GM15510 (cell line): ENCODE results near the gene CTH.

Experiments used
- POLR2A ChIP-seq: IDR thresholded peaks from 3 replicates; pipeline ENCODE4 v1.6.1; 2011; ENCODE audit warnings: borderline replicate concordance; ENCODE audit not compliant: insufficient read length; ENCODE audit errors: extremely low read depth

CTH gene

DNA sequence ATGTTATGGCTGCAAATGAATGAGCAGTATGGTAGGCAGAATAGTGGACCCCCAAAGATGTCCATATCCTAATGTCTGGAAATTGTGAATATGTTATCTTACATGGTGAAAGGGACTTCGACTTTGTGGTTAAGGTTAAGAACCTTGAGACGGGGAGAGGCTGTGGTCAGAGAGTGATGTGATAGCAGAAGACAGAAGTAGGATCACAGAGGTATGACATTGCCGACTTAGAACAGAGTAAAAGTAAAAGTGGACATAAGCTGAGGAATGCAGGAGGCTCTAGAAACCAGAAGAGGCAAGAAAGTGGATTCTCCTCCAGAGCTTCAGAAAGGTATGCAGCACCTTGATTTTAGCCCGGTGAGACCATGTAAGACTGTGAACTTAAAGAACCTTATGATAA lies 74.6 kb downstream of the CTH start:
- no peak for TF ChIP-seq POLR2A

DNA sequence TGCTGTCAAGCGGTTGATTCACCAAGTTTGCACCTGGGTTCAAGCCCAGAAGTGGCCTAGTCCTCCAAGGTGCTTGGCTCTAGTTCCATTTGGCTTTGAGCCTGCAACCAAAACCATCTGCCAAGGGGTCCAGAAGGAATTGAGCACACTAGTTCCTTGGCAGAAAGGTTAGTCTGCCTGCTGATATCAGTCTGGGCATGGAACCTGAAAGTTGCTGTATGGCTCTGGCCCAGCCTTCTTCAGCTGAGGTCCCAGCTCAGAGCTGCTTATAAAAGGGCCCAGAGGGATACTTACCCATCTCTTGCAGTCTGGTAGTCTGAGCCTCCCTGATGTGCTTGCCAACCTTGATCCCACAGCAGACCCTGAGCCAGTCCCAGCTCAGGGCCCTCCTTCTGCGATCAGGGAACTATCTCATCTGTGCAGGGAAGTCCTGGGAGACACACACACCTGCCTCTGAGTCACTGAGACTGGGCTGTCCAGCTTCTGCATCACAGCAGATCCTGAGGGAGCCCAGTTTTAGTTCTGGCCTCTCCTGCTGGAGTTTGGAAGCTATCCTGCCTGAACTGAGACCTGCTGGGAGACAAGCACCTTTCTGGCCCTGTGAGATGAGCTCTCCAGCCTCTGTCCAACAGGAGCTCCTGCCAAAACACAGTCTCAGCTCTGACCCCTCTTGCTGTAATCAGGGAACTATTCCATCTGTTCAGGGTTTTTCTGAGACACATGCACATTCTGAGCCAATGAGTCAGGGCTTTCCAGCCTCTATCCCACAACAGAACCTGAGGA lies 75.8 kb downstream of the CTH start:
- TF ChIP-seq POLR2A: no peak

DNA sequence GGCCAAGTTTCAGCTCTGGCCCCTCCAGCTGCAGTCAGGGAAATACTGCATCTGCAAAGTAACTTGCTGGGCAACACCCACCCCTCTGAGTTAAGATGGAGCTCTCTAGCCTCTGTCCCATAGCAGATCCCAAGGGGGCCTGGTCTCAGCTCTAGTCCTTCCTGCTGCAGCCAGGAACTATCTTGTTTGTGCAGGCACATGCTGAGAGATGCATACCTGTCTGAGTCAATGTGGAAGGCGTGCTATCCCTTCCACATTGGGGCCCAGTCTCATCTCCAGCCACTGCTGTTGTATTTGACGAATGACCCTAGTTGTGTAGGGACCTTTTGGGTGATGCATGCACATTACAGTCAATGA lies 76.4 kb downstream of the CTH start:
- no peak for TF ChIP-seq POLR2A

DNA sequence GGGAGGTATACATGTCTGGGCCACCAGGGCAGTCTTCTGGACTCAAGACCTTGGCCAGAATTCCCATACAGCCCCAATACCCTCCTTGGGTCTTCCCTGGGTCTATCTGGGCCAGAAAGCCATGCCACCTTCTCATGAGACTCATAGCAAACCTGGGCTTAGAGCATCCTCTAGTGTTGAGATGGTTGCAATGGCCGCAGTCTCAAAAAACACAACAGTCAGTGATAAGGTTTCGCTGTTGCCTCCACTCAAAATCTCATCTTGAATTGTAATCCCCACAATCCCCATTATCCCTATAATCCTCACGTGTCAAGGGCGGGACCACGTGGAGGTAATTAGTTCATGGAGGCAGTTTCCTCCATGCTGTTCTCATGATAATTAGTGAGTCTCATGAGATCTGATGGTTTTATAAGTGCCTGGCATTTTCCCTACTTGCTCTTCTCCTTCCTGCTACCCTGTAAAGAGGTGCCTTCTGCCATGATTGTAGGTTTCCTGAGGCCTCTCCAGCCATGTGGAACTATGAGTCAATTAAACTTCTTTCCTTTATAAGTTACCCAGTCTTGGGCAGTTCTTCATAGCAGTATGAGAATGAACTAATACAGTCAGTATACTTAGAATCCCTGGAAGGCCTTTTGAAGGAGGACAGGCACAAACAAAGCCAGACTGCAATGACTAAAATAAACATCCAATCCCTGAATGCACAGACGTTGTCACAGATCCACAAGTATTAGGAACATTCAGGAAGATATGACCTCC lies 77.0 kb downstream of the CTH start:
- no peak for TF ChIP-seq POLR2A
